ENCODE results near the gene PROSER1. TPM values are rescaled to one million over a fixed set of nuclear protein-coding genes. Genes with fewer than 3 reads are reported as not detected.
"Not testable (repeated sequence)": the region's sequence is repeated elsewhere in the genome, so short reads cannot be mapped to it uniquely, and the experiment has no call there.

The PROSER1 gene
- total RNA-seq, 1 donor from 2014 or later, result 7.3 TPM

- no peak for DNase-seq (ENCODE audit: low spot score)
- no peak for ATAC-seq
Observed at GRCh38 chr13:39032150-39032549, 5.7 kb downstream of the PROSER1 start.

DNA sequence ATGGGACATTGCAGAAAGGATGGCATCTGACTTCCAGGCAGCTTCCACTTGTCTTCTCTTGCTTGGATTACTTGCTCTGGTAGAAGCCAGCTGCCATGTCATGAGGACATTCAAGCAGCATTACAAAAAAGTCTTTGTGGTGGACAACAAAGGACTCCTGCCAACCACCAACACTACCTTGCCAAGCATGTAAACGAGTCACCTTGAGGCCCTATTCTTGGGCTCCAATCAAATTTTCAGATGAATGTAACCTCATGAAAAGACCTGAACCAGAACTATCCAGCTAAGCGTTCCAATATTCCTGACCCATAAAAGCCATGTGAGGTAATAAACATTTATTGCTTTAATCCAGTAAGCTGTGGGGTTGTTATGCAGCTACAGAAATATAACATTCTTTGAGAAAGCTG is 12.5 kb downstream of the PROSER1 start:
- ATAC-seq, result no peak
- no peak for DNase-seq (ENCODE audit: low spot score)

DNA sequence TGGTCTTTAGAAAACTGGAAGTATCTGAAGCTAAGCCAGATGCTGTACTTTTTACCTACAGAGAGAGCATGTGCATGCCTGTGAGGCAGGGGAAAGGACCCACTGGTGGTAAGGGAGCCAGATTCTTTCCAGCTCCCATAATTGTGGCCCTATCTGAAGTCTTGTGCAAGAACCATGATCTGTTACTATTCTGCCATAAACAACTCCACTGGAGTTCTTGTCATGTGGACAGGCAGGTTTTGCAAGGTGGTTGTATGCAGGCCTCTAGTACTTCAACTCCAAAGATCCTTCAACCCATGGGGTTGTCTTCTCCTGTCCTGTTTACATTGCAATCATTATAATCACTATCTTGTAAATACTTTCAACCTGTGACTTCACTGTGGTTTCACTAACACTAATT is 14.1 kb downstream of the PROSER1 start:
- DNase-seq (ENCODE audit: low spot score) (no peak), ATAC-seq (no peak)

GRCh38 chr13:39023316-39023715 is 14.6 kb downstream of the PROSER1 start:
- DNase-seq (ENCODE audit: low spot score) (no peak), ATAC-seq (no peak)

DNA sequence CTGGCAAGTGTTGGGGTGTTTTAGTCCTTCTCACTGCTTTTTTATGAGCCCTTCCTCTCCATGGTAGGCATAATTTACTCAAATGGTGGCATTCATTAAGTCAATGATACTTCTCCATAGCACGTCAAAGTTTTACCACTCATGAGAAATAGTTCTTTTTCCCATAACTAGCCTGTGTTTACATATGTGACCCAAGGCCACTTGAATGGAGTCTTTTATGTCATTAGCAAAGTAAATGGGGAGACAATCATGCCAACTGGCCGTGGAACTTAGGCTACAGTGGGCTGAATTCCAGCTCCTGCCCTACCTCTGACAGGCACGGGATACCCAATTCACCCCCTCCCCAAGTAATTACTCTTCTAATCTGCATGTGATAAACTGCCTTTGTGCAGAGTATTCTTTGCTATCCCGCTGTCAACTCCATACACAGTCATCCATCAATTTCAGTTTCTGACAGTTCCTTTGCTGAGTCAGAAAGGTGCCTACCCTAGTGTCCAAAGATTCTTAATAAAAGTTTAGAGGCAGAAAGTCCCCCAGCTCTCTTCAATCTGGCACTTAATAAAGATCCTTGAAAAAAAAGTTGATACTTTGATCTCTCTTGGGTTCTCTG is 16.9 kb downstream of the PROSER1 start:
- ATAC-seq, result no peak
- no peak for DNase-seq (ENCODE audit: low spot score)

GRCh38 chr13:39016787-39017186 is 21.1 kb downstream of the PROSER1 start:
- DNase-seq (ENCODE audit: low spot score) (no peak), ATAC-seq (peak; percentile 72)

DNA sequence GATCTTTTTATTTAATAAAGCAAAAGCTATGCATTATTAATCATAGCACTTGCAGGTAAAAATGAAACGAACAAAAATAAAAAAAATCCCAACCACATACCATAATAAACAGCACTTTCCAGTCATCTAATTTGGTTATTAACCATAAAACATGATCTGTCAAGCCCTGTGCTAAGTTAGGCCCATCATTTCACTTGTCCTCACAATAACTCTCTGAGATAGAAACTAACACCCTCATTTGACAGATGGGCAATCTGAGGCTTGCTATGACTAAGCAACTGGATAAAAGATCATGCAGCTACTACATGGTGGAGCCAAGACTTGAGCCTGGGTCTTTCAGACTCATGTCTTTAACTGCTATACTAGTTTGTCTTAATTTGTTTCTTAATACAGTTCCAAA is 21.8 kb downstream of the PROSER1 start:
- DNase-seq (ENCODE audit: low spot score) (no peak), ATAC-seq (no peak)

- ATAC-seq (no peak), DNase-seq (ENCODE audit: low spot score) (no peak)
Observed at GRCh38 chr13:39013462-39013861, 24.4 kb downstream of the PROSER1 start.

DNA sequence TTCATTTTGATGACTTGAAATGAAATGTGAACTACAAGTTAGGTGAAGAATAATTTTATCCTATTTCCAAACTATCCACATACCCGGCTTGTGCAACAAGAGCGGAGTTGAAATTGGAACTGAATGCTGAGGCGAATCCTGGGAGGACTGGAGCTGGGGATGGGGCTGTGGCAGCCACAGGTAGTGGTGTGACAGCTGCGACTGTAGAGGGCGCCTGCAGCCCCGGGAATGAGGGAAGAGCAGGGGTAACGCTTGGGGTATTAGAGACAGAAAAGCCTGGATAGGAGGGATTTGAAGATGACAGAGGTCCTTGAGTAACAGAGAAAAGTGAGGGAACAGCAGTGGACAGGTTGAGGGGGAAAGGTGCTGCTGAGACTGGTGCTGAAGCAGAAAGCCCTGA is 25.3 kb downstream of the PROSER1 start:
- DNase-seq (ENCODE audit: low spot score) (no peak), ATAC-seq (peak; percentile 41)

DNA sequence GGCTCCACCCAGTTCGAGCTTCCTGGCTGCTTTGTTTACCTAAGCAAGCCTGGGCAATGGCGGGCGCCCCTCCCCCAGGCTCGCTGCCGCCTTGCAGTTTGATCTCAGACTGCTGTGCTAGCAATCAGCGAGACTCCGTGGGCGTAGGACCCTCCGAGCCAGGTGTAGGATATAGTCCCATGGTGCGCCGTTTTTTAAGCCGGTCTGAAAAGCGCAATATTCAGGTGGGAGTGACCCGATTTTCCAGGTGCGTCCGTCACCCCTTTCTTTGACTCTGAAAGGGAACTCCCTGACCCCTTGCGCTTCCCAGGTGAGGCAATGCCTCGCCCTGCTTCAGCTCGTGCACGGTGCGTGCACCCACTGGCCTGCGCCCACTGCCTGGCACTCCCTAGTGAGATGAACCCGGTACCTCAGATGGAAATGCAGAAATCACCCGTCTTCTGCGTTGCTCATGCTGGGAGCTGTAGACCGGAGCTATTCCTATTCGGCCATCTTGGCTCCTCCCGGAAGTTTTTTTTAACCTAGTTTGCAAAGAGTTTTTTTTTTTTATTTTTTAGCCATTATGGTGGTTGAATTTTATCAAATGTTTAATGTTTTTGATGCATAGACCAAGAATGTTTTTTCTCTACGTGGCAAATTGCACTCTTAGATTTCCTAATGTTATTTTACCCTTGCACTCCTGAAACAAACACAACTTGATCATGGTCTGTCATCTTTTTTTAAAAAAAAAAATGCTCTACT is 31.3 kb downstream of the PROSER1 start:
- ATAC-seq; DNase-seq (ENCODE audit: low spot score): not testable (repeated sequence)

GRCh38 chr13:38998739-38999138 is 39.1 kb downstream of the PROSER1 start:
- ATAC-seq, result no peak
- no peak for DNase-seq (ENCODE audit: low spot score)

DNA sequence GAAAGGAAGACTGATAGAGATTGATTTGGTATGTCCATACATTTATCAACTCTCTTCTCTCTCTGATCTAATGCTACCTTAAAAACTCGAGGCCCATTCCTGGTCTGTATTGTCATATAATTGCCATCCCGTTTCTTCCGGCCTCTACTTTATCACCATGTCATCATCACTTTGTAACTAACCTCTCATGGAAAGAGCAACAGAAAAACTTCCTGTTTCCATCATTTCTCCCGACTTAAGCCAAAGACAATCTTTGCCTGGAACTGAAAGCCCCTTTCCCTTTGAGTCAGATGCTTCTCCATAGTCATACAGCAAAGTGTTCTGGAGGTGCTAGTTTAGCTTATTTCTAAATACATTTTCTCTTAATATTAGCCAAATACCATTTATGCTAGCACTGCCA is 44.5 kb downstream of the PROSER1 start:
- ATAC-seq (no peak), DNase-seq (ENCODE audit: low spot score) (no peak)

- ATAC-seq (no peak), DNase-seq (ENCODE audit: low spot score) (no peak)
Observed at GRCh38 chr13:38990693-38991092, 47.2 kb downstream of the PROSER1 start, which contains the start of gene STOML3. Gene STOML3 (minus strand): TSS chr13:38990831. CDS start chr13:38990721, 110 bp downstream.

GRCh38 chr13:38981096-38981495 is 56.8 kb downstream of the PROSER1 start:
- no peak for ATAC-seq
- no peak for DNase-seq (ENCODE audit: low spot score)

DNA sequence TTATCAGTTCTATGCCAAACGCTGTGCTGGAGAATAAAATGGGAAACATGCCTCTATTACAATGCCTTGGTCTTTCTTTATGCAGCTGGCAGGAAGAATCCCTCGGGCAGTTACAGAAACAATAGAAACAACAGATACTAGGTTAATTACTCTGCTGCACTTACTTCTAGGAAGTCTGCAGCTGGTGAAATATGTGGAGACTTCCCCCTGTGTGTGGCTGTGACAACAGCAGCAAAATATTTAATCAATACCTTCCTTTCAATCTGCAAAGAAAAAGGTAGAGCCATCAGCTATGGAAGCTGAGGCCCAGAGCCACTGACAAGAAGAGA is 57.2 kb downstream of the PROSER1 start:
- DNase-seq (ENCODE audit: low spot score) (no peak), ATAC-seq (no peak)

DNA sequence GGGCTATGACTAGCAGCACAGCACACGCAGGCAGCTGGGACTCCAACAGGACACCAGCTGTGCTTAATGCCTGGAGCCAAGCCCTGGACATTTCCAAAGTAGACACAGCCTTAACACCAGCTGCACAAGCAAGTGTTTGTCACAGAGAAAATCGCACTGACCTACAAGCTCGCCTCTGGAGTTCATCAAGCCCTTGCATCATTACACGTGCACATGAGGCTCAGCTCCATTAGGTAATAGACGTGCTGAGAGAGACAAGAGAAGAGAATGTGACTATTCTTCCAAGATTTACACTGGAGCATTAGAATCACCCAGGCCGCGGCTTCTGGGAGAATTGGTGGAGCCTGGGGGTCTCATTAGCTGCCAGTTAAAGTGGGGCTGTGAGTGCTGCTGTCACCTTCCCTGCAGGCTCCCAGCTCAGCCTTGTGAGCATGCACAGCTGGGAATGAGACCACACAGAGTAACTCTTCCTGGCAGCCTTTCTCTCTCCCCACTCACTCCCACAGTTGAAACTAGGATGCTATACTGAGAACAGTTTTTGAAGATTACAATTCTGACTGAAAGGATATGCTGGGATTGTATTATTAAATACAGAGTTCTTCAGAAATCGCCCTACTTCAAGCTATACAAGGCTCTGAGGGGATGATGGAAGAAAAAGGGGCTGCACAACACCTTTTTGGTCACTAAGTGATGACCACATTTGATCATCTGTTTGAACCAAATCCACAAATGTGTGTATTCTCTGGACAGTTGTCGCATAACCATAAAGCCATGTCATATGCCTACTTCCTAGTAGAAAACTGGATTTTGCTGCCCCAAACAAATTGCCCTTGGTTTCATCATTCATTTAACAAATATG is 57.8 kb downstream of the PROSER1 start:
- ATAC-seq, result no peak

GRCh38 chr13:38970380-38971051 is 67.4 kb downstream of the PROSER1 start:
- no peak for DNase-seq (ENCODE audit: low spot score)
- ATAC-seq, result no peak

More for the DNA sequence above, 57.8 kb downstream of the PROSER1 start:
- DNase-seq (ENCODE audit: low spot score), result no peak

GRCh38 chr13:38969187-38969586 is 68.7 kb downstream of the PROSER1 start:
- DNase-seq (ENCODE audit: low spot score) (no peak), ATAC-seq (no peak)

DNA sequence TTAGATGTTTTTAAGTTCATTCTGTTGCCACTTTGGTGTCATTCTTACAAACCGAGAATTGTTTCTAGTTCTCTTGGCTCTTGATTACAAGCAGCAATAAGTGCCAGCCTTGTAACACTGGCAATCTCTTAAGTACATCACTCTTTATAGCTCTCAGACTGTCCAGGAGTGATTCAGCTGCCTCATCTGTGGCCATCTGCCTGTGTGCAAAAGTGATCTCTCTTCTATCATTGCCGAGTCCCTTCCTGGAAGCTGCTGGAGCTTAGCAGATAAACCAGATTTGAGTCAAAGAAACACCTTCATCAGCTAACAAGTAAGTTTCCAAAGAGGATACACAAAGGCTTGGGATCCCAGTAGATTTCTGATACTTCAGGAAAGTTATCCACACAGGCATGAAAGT is 70.4 kb downstream of the PROSER1 start:
- no peak for ATAC-seq
- DNase-seq (ENCODE audit: low spot score), result no peak

GRCh38 chr13:38965281-38965680 is 72.6 kb downstream of the PROSER1 start:
- ATAC-seq (no peak), DNase-seq (ENCODE audit: low spot score) (no peak)

DNA sequence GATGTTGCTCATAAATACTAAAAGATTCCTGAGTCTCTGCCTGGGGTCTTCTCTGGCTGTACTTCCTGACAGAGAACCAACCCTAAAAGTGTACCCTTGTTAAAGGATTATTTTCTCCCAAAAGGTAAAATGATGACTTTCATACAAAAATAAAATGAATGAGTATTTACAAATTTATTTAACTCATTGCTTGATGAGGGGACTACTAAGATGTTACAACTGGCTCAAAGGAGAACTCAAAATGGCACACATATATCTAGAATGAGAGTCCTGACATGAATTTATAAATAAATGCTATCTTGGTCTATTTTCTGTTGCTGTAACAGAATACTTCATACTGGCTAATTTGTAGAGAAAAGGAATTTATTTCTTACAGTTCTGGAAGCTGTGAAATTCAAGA is 77.7 kb downstream of the PROSER1 start:
- DNase-seq (ENCODE audit: low spot score) (no peak), ATAC-seq (no peak)
